OCI-LY7 (cell line): ENCODE results near the gene TCF15. TPM values are rescaled to one million over a fixed set of nuclear protein-coding genes. Genes with fewer than 3 reads are reported as not detected.

Experiments used
- BruUV-seq: library from RNA; stranded (reverse); fragments of 400-500 nt; replicated peaks from 2 replicates; lab custom pipeline; 2021; lab: Mats Ljungman, UMichigan
- CTCF ChIA-PET: fragments of 300-600 bp; sonication (Branson Sonifier 250); formaldehyde crosslinking; loops from one replicate; lab custom pipeline; 2022; ENCODE audit warnings: antibody characterized with exemption; ENCODE audit not compliant: unreplicated experiment; lab: Charles Lee
- POLR2A ChIA-PET: fragments of 300-600 bp; sonication (Branson Sonifier 250); formaldehyde crosslinking; loops from one replicate; lab custom pipeline; 2022; ENCODE audit warnings: antibody characterized with exemption; lab: Charles Lee
- DNase-seq: peaks from one replicate; pipeline ENCODE4 v3.0.0-alpha.2; 2015; ENCODE audit warnings: low spot score
- H2AFZ ChIP-seq: fragments of 200-600 bp; sonication (generic), shearing (Covaris generic); 2 replicates; pipeline ENCODE4 v1.6.1; 2014; ENCODE audit warnings: mild to moderate bottlenecking, antibody characterized with exemption, low read length, moderate library complexity
- H3K27ac ChIP-seq: fragments of 200-600 bp; sonication (generic); 2 replicates; pipeline ENCODE4 v1.5.1; 2014; ENCODE audit warnings: mixed run types, low read depth, mild to moderate bottlenecking, moderate library complexity, low read length, inconsistent platforms; ENCODE audit not compliant: poor library complexity, severe bottlenecking
- H3K36me3 ChIP-seq: fragments of 200-600 bp; sonication (generic); 2 replicates; pipeline ENCODE4 v1.6.1; 2014; ENCODE audit warnings: mild to moderate bottlenecking, antibody characterized with exemption, low read length, moderate library complexity, mixed read lengths; ENCODE audit not compliant: insufficient read depth
- H3K4me1 ChIP-seq: fragments of 200-600 bp; sonication (generic); 2 replicates; pipeline ENCODE4 v1.5.1; 2014; ENCODE audit warnings: mild to moderate bottlenecking, low read length; ENCODE audit not compliant: insufficient read depth, poor library complexity, severe bottlenecking
- H3K4me2 ChIP-seq: fragments of 200-600 bp; sonication (generic); 2 replicates; pipeline ENCODE4 v1.6.1; 2014; ENCODE audit warnings: mild to moderate bottlenecking, low read length
- H3K4me3 ChIP-seq: fragments of 200-600 bp; sonication (generic); 2 replicates; pipeline ENCODE4 v1.5.1; 2014; ENCODE audit warnings: mild to moderate bottlenecking, low read depth, low read length; ENCODE audit not compliant: poor library complexity, severe bottlenecking
- H3K79me2 ChIP-seq: fragments of 200-600 bp; sonication (generic); 2 replicates; pipeline ENCODE4 v1.6.1; 2016; ENCODE audit warnings: low read depth, mild to moderate bottlenecking, low read length, moderate library complexity, mixed read lengths; ENCODE audit not compliant: insufficient read depth
- H3K9me2 ChIP-seq: fragments of 200-600 bp; sonication (generic); 2 replicates; pipeline ENCODE4 v1.6.1; 2016; ENCODE audit warnings: mild to moderate bottlenecking, low read length, mixed read lengths; ENCODE audit not compliant: insufficient read depth
- H3K9me3 ChIP-seq: fragments of 200-600 bp; sonication (generic); 2 replicates; pipeline ENCODE4 v1.6.1; 2014; ENCODE audit warnings: mild to moderate bottlenecking, mixed run types, low read length, mixed read lengths
- H4K20me1 ChIP-seq: fragments of 200-600 bp; sonication (generic); 2 replicates; pipeline ENCODE4 v1.6.1; 2014; ENCODE audit warnings: mild to moderate bottlenecking, antibody characterized with exemption, low read length, moderate library complexity, mixed read lengths; ENCODE audit not compliant: insufficient read depth
- EZH2phosphoT487 ChIP-seq: fragments of 200-600 bp; sonication (generic); IDR thresholded peaks from 2 replicates; pipeline ENCODE4 v1.6.1; 2018; ENCODE audit warnings: low read depth, borderline replicate concordance, mild to moderate bottlenecking, mixed run types, antibody characterized with exemption, low read length, moderate library complexity, mixed read lengths
- intact Hi-C: fragments of 100-400 bp; cut with micrococcal nuclease; formaldehyde crosslinking; loops from one replicate; pipeline ENCODE4 v1.10.0; 2022; ENCODE audit not compliant: unreplicated experiment
- total RNA-seq, 2 experiments: library from RNA; depleted of rRNA in 1 of 2; stranded (reverse); fragments of >200 nt in 1 of 2; shearing (Covaris generic) in 1 of 2; gene quantifications; 2 replicates each; pipeline ENCODE4 v1.2.3, GENCODE V29; 2014 to 2022
- TF ChIP-seq, protein P1 (sequence below): fragments of 200-600 bp; sonication (generic); conservative IDR thresholded peaks from 2 replicates; pipeline ENCODE4 v1.5.1; 2014; ENCODE audit warnings: mild to moderate bottlenecking, antibody characterized with exemption, low read length, moderate library complexity, mixed read lengths

Gene TCF15
- total RNA-seq, 2 experiments from 2014 or later: not detected

GRCh38 chr20:623704-624103 is 13.6 kb upstream of the TCF15 start:
- DNase-seq: no peak
- Histone ChIP-seq H3K9me2 (no peaks in the 10 kb centered on the region), H2AFZ (no peak overlapping the region), H3K9me3 (no peaks in the 10 kb centered on the region), H4K20me1 (no peaks in the 10 kb centered on the region), H3K4me1 (no peaks in the 10 kb centered on the region), H3K4me2 (no peak overlapping the region), H3K4me3 (no peak overlapping the region), H3K36me3 (no peaks in the 10 kb centered on the region), H3K79me2 (no peaks in the 10 kb centered on the region), H3K27ac (no peak overlapping the region)
- POLR2A ChIA-PET: no interaction called here
- TF ChIP-seq, protein P1, sequence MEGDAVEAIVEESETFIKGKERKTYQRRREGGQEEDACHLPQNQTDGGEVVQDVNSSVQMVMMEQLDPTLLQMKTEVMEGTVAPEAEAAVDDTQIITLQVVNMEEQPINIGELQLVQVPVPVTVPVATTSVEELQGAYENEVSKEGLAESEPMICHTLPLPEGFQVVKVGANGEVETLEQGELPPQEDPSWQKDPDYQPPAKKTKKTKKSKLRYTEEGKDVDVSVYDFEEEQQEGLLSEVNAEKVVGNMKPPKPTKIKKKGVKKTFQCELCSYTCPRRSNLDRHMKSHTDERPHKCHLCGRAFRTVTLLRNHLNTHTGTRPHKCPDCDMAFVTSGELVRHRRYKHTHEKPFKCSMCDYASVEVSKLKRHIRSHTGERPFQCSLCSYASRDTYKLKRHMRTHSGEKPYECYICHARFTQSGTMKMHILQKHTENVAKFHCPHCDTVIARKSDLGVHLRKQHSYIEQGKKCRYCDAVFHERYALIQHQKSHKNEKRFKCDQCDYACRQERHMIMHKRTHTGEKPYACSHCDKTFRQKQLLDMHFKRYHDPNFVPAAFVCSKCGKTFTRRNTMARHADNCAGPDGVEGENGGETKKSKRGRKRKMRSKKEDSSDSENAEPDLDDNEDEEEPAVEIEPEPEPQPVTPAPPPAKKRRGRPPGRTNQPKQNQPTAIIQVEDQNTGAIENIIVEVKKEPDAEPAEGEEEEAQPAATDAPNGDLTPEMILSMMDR: no peak
- TF ChIP-seq EZH2phosphoT487: no peak
- CTCF ChIA-PET: no interaction called here
- no TSS peak for BruUV-seq
- intact Hi-C loops: no loop called here

DNA sequence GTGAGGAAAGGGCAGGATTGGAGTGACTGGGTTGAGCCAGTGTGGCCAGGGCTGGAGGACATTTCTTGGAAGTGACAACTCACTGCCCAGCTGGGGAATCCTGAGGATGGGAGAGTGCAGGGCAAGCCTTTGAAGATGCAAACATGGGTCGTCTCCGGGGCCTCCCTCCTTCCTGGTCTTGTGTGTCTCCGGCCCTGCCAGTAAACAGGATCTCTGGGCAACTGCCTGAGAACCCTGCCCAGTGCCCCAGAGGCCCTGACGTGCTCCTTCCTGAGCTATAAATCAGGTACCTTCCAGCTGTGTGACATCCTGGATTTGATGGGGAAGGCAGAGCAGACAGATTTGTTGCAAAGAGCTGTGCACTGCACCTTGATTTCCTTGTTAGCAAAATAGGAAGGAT is 12.9 kb upstream of the TCF15 start:
- ChIA-PET CTCF (interaction anchor here (0.7 kb wide), 1 partner anchor 19 kb away, joined by 9 read pairs; no protein-coding TSS in a partner anchor), POLR2A (no interaction called here)
- no peaks in the 10 kb centered on the region for H3K79me2 ChIP-seq
- no peak overlapping the region for H3K4me3 ChIP-seq
- no TSS peak for BruUV-seq
- DNase-seq: no peak
- H4K20me1 ChIP-seq: no peaks in the 10 kb centered on the region
- no peaks in the 10 kb centered on the region for H3K4me1 ChIP-seq
- H3K27ac ChIP-seq: no peak overlapping the region
- H3K4me2 ChIP-seq: no peak overlapping the region
- H3K36me3 ChIP-seq: no peaks in the 10 kb centered on the region
- intact Hi-C loops: no loop called here
- no peak for TF ChIP-seq EZH2phosphoT487
- TF ChIP-seq, protein P1: no peak
- no peaks in the 10 kb centered on the region for H3K9me3 ChIP-seq
- H2AFZ ChIP-seq: no peak overlapping the region
- H3K9me2 ChIP-seq: no peaks in the 10 kb centered on the region

- intact Hi-C loops: no loop called here
- DNase-seq: no peak
- Histone ChIP-seq H3K4me1 (no peaks in the 10 kb centered on the region), H3K4me2 (no peak overlapping the region), H3K36me3 (no peaks in the 10 kb centered on the region), H3K9me2 (no peaks in the 10 kb centered on the region), H3K27ac (no peak overlapping the region), H3K9me3 (no peaks in the 10 kb centered on the region), H2AFZ (no peak overlapping the region), H3K79me2 (no peaks in the 10 kb centered on the region), H3K4me3 (no peak overlapping the region), H4K20me1 (no peaks in the 10 kb centered on the region)
- no TSS peak for BruUV-seq
- no peak for TF ChIP-seq EZH2phosphoT487
- TF ChIP-seq, protein P1: no peak
- CTCF ChIA-PET: no interaction called here
- POLR2A ChIA-PET: interaction anchor here (0.7 kb wide), 1 partner anchor 18 kb away, joined by 3 read pairs; no protein-coding TSS in a partner anchor
These were observed 12.1 kb upstream of the TCF15 start for GRCh38 chr20:622161-622560.
